NCI-H1048 (cell line): ENCODE measurements around the gene RGS10.

Experiments used
- DNase-seq: peaks from one replicate; lab custom pipeline; 2025; lab: John Stamatoyannopoulos, UW

RGS10 gene

DNA sequence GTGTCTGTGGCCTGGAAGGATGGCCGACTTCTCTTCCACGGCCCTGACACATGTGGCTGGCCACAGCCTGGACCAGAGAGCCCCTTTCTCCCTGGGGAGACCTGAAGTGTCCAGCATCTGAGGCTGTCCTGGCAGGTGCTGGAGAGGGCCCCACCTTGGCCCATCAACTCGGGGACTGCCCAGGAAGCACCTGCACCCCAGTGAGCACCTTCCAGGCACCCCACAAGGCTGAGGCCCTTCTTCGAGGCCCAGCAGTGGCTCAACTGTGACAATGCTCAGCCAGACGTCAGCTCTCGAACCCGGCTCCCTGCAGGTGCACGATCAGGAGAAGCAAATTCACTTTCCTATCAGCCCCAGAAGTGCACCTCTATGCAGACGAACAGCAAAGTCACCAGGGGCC, 24.3 kb downstream of the RGS10 start:
- DNase-seq: no peak

- no peak for DNase-seq
Observed at GRCh38 chr10:119517235-119518141, 25.0 kb downstream of the RGS10 start.

- no peak for DNase-seq
Observed at GRCh38 chr10:119516381-119517234, 25.9 kb downstream of the RGS10 start.

GRCh38 chr10:119515511-119516045, 26.9 kb downstream of the RGS10 start:
- no peak for DNase-seq

DNA sequence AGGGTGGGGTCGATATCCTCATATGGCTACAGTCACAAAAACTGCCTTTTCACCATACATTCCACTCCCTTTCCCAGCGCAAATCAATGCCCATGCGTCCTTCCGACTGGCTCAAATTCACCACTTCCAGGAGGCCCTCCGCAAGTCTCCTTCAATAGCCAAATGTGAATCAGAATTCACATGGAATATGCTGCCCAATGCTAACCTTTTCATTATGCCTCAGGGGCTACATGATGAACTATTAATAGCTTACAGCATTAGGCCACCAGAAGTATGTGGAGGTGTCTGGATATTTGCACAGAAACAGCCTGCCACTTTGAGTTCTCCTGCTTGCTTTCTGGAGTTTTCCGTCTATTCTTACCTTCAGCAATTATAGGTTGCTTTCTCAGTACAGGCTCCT, 27.7 kb downstream of the RGS10 start:
- no peak for DNase-seq

GRCh38 chr10:119511828-119512515, 30.5 kb downstream of the RGS10 start:
- no peak for DNase-seq

GRCh38 chr10:119509909-119510451, 32.5 kb downstream of the RGS10 start:
- no peak for DNase-seq

GRCh38 chr10:119507115-119507514, 35.4 kb downstream of the RGS10 start:
- DNase-seq: no peak

DNA sequence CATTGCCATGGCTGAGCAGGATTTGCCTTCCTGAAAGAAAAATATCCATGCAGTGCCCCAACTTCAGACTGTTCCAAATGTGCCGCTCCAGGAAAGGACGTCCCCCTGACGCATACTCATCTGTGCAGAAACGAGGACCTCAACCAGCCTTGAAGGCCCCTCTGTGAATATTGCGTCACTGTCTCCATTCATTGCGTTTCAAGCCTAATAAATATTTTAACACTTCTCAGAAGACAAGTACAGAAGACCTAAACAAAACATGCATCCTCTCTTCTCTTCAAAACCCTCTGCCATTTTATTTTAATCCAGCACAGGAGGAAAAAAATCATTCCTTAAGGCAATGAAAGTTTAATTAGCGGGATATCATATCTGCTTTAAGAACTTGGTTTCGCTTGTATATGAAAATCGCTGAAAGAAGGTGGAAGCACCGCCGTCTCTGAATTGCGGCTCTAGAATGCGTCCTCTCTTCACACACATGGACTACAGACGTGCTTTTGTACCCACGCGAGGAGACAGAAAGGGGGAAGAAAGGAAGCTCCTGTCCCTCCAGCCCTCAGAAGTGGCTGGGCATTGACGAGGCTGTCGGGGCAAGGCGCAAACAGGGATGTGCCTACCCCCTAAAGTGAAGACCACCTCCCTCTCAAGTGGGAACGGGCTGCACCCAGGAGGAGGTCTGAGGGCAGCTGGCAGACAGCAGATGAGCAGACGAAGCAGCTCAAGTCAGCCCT, 36.8 kb downstream of the RGS10 start:
- DNase-seq: no peak

GRCh38 chr10:119505131-119505551, 37.4 kb downstream of the RGS10 start:
- DNase-seq: no peak

DNA sequence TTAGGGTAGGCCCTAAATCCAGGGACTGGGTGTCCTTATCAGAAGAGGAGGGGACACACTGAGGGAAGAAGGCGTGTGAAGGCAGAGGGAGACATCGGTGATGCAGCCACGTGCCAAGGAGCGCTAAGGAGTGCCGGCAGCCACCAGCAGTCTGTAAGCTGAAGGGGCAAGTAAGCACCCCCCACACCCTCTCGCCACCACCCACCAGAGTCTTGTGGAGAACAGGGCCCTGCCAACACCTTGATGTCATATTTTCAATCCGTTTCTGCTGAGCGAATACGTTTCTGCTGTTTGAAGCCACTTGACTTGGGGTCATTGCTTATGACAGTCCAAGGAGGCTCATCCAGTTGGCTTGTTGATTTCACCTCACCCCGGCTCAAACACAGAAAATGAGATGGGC, 37.9 kb downstream of the RGS10 start:
- no peak for DNase-seq

DNA sequence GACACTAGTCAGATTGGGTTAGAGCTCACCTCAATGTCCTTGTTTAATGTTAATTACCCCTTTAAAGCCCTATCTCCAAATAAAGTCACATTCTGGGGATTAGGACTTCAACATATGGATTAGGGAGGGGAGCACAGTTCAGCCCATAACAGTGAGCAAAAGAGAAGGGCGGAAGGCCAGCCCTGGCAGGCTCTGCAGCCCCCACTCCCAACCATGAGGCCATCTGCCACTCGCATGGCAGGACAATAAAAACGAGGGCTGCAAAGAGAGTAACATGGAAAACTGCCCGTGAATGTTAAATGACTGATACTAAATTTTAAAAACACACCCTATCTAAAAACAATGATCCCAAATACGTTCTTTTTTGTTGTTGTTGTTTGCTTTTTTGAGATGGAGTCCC, 38.7 kb downstream of the RGS10 start:
- no peak for DNase-seq

GRCh38 chr10:119502618-119503155, 39.8 kb downstream of the RGS10 start:
- DNase-seq: no peak

DNA sequence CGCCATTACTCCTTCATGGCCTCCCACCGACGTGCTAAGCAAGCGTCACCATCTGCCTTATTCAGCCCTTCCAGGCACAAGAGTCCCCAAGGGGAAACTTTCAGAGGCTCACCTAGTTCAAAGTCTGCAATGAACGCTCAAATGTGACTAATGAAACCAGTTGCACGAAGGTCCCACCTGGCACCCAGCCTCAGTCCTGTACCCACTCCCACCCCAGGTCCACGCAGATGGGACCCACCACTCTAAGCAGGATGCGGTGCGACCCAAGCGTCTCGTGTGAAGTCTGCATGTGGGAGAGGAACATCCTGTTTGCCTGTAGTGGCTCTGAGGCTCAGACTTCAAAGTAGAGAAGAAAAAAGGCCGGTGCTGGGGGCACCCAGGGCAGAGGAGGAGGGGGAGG, 40.3 kb downstream of the RGS10 start:
- no peak for DNase-seq

- DNase-seq: no peak
Observed at GRCh38 chr10:119501690-119502089, 40.8 kb downstream of the RGS10 start.

GRCh38 chr10:119500821-119501220, 41.7 kb downstream of the RGS10 start:
- no peak for DNase-seq

DNA sequence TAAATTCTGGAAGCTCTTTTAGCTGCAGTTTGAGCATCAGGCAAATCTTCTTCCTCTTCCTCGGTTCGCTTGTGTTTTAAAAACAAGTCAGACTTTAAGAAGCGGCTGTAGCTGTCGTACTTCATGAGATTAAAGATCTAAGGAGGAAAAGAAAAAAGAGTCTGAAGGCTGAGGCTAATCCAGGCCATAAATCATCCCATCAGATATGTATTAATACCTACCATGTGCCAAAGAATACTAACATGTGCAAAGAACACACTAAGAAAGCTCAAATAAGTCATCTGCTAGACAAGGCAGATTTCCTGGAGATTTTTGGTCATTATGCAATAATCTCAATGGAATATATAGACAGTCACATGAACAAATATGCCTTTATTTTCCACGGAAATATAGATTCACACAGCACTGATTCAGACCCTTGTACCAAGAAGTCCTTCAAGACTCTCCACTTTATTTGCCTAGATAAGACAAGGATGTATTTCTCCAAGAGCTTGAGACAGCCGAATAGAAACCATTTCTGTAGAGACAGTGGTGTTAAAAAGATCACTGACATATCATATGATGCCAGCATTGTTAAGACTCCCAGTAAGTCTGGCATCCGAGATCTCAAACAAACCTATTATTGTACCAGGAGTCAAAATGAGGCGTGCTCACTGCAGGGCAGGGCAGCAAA, 42.3 kb downstream of the RGS10 start:
- no peak for DNase-seq

- DNase-seq: no peak
Observed at GRCh38 chr10:119499677-119500002, 42.9 kb downstream of the RGS10 start.

- no peak for DNase-seq
Observed at GRCh38 chr10:119498889-119499676, 43.4 kb downstream of the RGS10 start.

DNA sequence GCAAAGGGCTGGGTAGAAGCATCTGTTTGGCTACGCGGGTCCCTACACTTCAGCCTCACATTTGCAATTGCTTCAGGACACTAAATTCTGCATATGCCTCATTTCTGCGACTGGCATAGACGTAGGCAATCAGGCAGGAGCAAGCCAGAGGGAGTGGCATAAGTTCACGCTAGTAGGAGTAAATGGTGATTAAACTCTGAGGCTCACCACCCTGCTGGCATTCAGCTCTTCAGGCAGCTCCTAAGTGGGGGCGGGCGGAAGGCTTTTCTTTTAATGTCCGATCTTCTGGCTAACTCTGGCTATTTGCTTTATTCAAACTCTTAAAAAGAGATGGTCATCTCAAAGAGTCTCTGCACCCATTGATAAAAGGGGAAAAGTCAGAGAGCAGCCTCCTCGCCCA, 45.3 kb downstream of the RGS10 start:
- no peak for DNase-seq
